IPS-18a (cell line): ENCODE data around the gene CAMK1D.

ENCODE experiments used
- H3K27ac ChIP-seq: one replicate; pipeline ENCODE4 v1.5.1; 2013; ENCODE audit warnings: low read length
- H3K27me3 ChIP-seq: one replicate; pipeline ENCODE4 v1.6.1; 2013; ENCODE audit warnings: mild to moderate bottlenecking, low read length; ENCODE audit not compliant: control insufficient read depth, insufficient read depth
- H3K36me3 ChIP-seq: one replicate; pipeline ENCODE4 v1.6.1; 2013; ENCODE audit warnings: low read depth, low read length; ENCODE audit not compliant: control insufficient read depth
- H3K4me1 ChIP-seq: one replicate; pipeline ENCODE4 v1.6.1; 2013; ENCODE audit warnings: low read depth, low read length; ENCODE audit not compliant: control insufficient read depth
- H3K4me3 ChIP-seq: one replicate; pipeline ENCODE4 v1.5.1; 2013; ENCODE audit warnings: low read length
- H3K9ac ChIP-seq: one replicate; pipeline ENCODE4 v1.6.1; 2013; ENCODE audit warnings: mild to moderate bottlenecking, low read length, moderate library complexity
- H3K9me3 ChIP-seq: one replicate; pipeline ENCODE4 v1.6.1; 2013; ENCODE audit warnings: low read depth, low read length; ENCODE audit not compliant: control insufficient read depth

Gene CAMK1D

GRCh38 chr10:12463459-12463838 lies 114.1 kb downstream of the CAMK1D start:
- Histone ChIP-seq H3K9me3 (no peaks in the 10 kb centered on the region), H3K9ac (no peak overlapping the region), H3K27ac (no peak overlapping the region), H3K4me3 (no peak overlapping the region), H3K27me3 (no peaks in the 10 kb centered on the region), H3K4me1 (no peaks in the 10 kb centered on the region), H3K36me3 (no peaks in the 10 kb centered on the region)

DNA sequence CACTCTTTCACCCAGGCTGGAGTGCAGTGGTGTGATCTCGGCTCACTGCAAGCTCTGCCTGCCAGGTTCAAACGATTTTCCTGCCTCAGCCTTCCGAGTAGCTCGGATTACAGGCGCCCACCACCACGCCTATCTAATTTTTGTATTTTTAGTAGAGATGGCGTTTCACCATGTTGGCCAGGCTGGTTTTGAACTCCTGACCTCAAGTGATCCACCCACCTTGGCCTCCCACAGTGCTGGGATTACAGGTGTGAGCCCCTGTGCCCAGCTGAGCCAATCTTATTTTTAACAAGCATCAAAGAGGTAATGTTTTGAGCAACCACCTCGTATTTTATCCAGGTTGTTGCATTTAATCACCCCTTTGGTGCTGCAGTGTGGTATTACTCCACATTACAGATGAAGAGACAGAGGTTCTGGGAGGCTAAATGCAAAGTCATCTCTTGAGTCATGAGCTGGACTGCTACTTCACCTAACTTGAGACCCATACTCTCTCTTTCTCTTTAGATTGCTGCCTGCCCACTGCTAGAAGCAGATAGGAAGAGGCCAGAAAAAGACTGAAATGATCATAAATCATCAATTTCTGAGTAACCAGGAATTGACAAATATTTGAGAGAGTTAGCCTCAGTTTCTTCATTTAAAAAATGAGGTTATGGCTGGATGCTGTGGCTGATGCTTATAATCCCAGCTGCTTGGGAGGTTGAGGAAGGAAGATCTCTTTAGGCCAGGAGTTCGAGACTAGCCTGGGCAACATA lies 116.2 kb downstream of the CAMK1D start:
- Histone ChIP-seq H3K4me1 (no peaks in the 10 kb centered on the region), H3K9ac (no peak overlapping the region), H3K36me3 (no peaks in the 10 kb centered on the region), H3K27me3 (no peaks in the 10 kb centered on the region), H3K27ac (no peak overlapping the region), H3K4me3 (no peak overlapping the region), H3K9me3 (no peaks in the 10 kb centered on the region)

GRCh38 chr10:12466704-12467305 lies 117.5 kb downstream of the CAMK1D start:
- H3K9me3 ChIP-seq = no peaks in the 10 kb centered on the region
- H3K4me3 ChIP-seq = no peak overlapping the region
- H3K36me3 ChIP-seq = no peaks in the 10 kb centered on the region
- no peaks in the 10 kb centered on the region for H3K4me1 ChIP-seq
- H3K9ac ChIP-seq = no peak overlapping the region
- H3K27me3 ChIP-seq = no peaks in the 10 kb centered on the region
- H3K27ac ChIP-seq = no peak overlapping the region

GRCh38 chr10:12469345-12469744 lies 120.0 kb downstream of the CAMK1D start:
- no peaks in the 10 kb centered on the region for H3K27me3 ChIP-seq
- H3K27ac ChIP-seq = no peak overlapping the region
- no peaks in the 10 kb centered on the region for H3K4me1 ChIP-seq
- no peaks in the 10 kb centered on the region for H3K9me3 ChIP-seq
- H3K36me3 ChIP-seq = no peaks in the 10 kb centered on the region
- H3K4me3 ChIP-seq = no peak overlapping the region
- H3K9ac ChIP-seq = no peak overlapping the region

DNA sequence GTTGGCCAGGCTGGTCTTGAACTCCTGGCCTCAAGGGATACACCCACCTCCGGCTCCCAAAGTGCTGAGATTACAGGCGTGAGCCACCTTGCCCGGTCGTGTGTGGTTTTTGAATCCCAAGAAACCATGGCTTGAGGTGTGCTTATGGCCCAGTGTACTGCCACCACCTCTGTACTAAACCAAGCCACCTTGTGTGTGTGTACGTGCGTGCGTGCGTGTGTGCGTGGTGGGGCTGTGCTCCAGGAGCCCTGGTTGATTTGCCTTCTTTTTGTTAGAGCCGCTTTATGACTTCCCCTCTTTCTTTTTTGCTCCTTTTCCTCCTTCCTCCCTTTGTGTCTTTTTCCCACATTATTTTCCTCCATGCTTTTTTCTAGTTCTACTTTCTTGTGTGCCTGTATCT lies 121.4 kb downstream of the CAMK1D start:
- no peak overlapping the region for H3K9ac ChIP-seq
- no peak overlapping the region for H3K4me3 ChIP-seq
- H3K4me1 ChIP-seq = no peaks in the 10 kb centered on the region
- H3K27me3 ChIP-seq = no peaks in the 10 kb centered on the region
- no peak overlapping the region for H3K27ac ChIP-seq
- no peaks in the 10 kb centered on the region for H3K9me3 ChIP-seq
- no peaks in the 10 kb centered on the region for H3K36me3 ChIP-seq

DNA sequence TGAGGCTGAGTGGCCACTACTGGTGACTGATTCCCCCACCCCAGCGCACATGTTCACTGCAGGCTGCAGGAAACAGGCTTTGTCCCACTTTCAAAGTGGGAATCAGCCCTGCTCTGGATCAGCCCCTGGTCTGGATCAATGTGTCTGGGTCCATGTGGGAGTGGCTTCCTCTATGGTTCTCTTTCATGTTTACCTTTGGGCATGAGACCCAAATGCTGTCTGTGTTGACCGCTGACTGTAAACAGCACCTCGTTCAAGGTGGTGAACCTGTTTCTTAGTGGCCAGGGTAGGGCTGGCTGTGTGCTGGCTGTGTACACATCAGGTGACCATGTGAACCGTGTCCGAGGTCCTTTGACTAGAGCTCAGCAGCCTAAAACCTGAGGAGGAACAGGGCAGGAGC lies 121.8 kb downstream of the CAMK1D start:
- Histone ChIP-seq H3K36me3 (no peaks in the 10 kb centered on the region), H3K4me3 (no peak overlapping the region), H3K27ac (no peak overlapping the region), H3K9ac (no peak overlapping the region), H3K9me3 (no peaks in the 10 kb centered on the region), H3K27me3 (no peaks in the 10 kb centered on the region), H3K4me1 (no peaks in the 10 kb centered on the region)

DNA sequence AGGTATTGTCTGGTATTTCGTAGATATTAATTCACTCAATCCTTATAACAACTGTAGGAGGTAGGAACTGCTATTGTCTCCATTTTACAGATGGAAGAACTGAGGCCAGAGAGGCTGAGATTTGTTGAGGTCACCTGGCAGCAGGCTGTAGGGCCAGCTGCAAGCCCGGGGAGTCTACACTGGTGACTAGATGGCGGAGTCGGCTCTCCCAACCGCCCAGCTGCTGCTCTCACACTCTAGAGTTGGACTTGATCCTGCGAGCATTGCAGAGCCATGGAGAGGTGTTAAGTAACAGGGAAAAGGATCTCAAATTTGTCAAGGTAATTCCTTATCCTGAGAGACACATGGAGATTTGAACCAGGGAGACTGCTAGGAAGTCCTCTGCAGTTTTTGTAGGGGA lies 124.1 kb downstream of the CAMK1D start:
- Histone ChIP-seq H3K36me3 (no peaks in the 10 kb centered on the region), H3K27ac (no peak overlapping the region), H3K9ac (no peak overlapping the region), H3K4me3 (no peak overlapping the region), H3K9me3 (no peaks in the 10 kb centered on the region), H3K4me1 (no peaks in the 10 kb centered on the region), H3K27me3 (no peaks in the 10 kb centered on the region)

- Histone ChIP-seq H3K4me1 (no peaks in the 10 kb centered on the region), H3K4me3 (no peak overlapping the region), H3K27me3 (no peaks in the 10 kb centered on the region), H3K9ac (no peak overlapping the region), H3K27ac (no peak overlapping the region), H3K9me3 (no peaks in the 10 kb centered on the region), H3K36me3 (no peaks in the 10 kb centered on the region)
Measured at GRCh38 chr10:12474727-12475412, 125.5 kb downstream of the CAMK1D start.

GRCh38 chr10:12476656-12477055 lies 127.3 kb downstream of the CAMK1D start:
- Histone ChIP-seq H3K9me3 (no peaks in the 10 kb centered on the region), H3K27me3 (no peaks in the 10 kb centered on the region), H3K27ac (no peak overlapping the region), H3K4me1 (no peaks in the 10 kb centered on the region), H3K9ac (no peak overlapping the region), H3K36me3 (no peaks in the 10 kb centered on the region), H3K4me3 (no peak overlapping the region)

DNA sequence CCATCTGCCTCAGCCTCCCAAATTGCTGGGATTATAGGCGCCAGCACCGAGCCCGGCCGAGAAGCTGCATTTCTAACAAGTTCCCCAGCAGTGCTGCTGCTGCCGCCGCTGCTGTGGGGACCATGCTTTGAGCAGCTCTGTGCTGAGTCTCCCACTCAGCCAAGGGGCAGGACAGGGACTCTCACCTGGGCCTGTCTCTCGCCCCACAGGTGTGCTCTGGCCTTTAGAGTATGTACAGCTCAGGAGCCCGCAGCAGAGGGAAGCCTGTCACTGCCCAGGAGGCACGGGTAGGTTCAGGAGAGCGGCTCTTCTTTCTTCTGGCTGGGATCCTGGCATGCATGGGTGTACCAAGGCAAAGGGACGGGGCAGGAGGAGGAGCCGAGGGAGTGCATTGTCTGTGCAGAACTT lies 130.1 kb downstream of the CAMK1D start:
- H3K9ac ChIP-seq = no peak overlapping the region
- H3K4me1 ChIP-seq = peaks cover 11% of the 10 kb centered on the region
- no peaks in the 10 kb centered on the region for H3K36me3 ChIP-seq
- H3K4me3 ChIP-seq = no peak overlapping the region
- no peaks in the 10 kb centered on the region for H3K27me3 ChIP-seq
- no peak overlapping the region for H3K27ac ChIP-seq
- H3K9me3 ChIP-seq = no peaks in the 10 kb centered on the region

GRCh38 chr10:12479924-12480323 lies 130.6 kb downstream of the CAMK1D start:
- Histone ChIP-seq H3K4me3 (no peak overlapping the region), H3K27me3 (no peaks in the 10 kb centered on the region), H3K27ac (no peak overlapping the region), H3K9ac (no peak overlapping the region), H3K9me3 (no peaks in the 10 kb centered on the region), H3K4me1 (peaks cover 11% of the 10 kb centered on the region), H3K36me3 (no peaks in the 10 kb centered on the region)

DNA sequence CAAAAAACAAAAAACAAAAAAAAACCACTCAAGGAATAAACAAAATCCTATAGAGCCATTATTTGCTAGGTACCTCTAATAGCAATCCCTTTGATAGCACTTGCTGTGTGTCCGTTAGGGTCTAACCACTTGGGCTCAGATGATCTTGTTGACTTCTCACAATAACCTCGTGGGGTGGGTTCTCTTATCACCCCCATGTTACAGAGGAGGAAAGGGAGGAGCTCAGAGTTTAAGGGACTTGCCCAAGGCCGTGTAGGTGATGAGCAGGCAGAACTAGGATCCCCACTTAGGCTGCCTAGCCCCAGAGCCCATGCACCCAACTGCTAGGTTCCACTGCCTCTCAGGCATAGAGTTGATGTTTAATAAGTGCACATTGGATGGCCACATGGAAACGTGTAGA lies 131.1 kb downstream of the CAMK1D start:
- H3K4me3 ChIP-seq = no peak overlapping the region
- H3K27ac ChIP-seq = no peak overlapping the region
- no peaks in the 10 kb centered on the region for H3K9me3 ChIP-seq
- no peaks in the 10 kb centered on the region for H3K36me3 ChIP-seq
- no peak overlapping the region for H3K9ac ChIP-seq
- H3K27me3 ChIP-seq = no peaks in the 10 kb centered on the region
- peaks cover 11% of the 10 kb centered on the region for H3K4me1 ChIP-seq
